ENCODE measurements around the gene TNFSF11.
"Not testable (repeated sequence)": the region's sequence is repeated elsewhere in the genome, so short reads cannot be mapped to it uniquely, and the experiment has no call there.

TNFSF11 gene

GRCh38 chr13:42574011-42574410 is at the start of gene TNFSF11:
TNFSF11 (plus strand) TSS chr13:42574152; CDS start chr13:42574304, 152 bp downstream.
- DNase-seq (ENCODE audit: low read depth in 2 of 2): no peak

GRCh38 chr13:42524487-42525034 is 49.4 kb upstream of the TNFSF11 start:
- no peak for DNase-seq (ENCODE audit: low read depth in 2 of 2)

- DNase-seq (ENCODE audit: low read depth in 2 of 2): no peak
Observed at GRCh38 chr13:42525035-42525504, 48.9 kb upstream of the TNFSF11 start.

GRCh38 chr13:42526276-42526675 is 47.7 kb upstream of the TNFSF11 start:
- no peak for DNase-seq (ENCODE audit: low read depth in 2 of 2)

GRCh38 chr13:42526804-42527203 is 47.1 kb upstream of the TNFSF11 start:
- no peak for DNase-seq (ENCODE audit: low read depth in 2 of 2)

- no peak for DNase-seq (ENCODE audit: low read depth in 2 of 2)
Observed at GRCh38 chr13:42532561-42533335, 41.2 kb upstream of the TNFSF11 start.

GRCh38 chr13:42533336-42533591 is 40.7 kb upstream of the TNFSF11 start:
- DNase-seq (ENCODE audit: low read depth in 2 of 2): no peak

GRCh38 chr13:42534785-42535184 is 39.2 kb upstream of the TNFSF11 start:
- no peak for DNase-seq (ENCODE audit: low read depth in 2 of 2)

- DNase-seq (ENCODE audit: low read depth in 2 of 2): no peak
Observed at GRCh38 chr13:42538996-42539395, 35.0 kb upstream of the TNFSF11 start.

- no peak for DNase-seq (ENCODE audit: low read depth in 2 of 2)
Observed at GRCh38 chr13:42539670-42540069, 34.3 kb upstream of the TNFSF11 start.

- DNase-seq (ENCODE audit: low read depth in 2 of 2): no peak
Observed at GRCh38 chr13:42543215-42543797, 30.6 kb upstream of the TNFSF11 start.

- no peak for DNase-seq (ENCODE audit: low read depth in 2 of 2)
Observed at GRCh38 chr13:42544246-42544926, 29.6 kb upstream of the TNFSF11 start.

- DNase-seq (ENCODE audit: low read depth in 2 of 2): no peak
Observed at GRCh38 chr13:42545842-42546241, 28.1 kb upstream of the TNFSF11 start.

- no peak for DNase-seq (ENCODE audit: low read depth in 2 of 2)
Observed at GRCh38 chr13:42547612-42548011, 26.3 kb upstream of the TNFSF11 start.

GRCh38 chr13:42548731-42549551 is 25.0 kb upstream of the TNFSF11 start:
- DNase-seq (ENCODE audit: low read depth in 2 of 2): no peak

GRCh38 chr13:42549552-42549936 is 24.4 kb upstream of the TNFSF11 start:
- no peak for DNase-seq (ENCODE audit: low read depth in 2 of 2)

- DNase-seq (ENCODE audit: low read depth in 2 of 2): no peak
Observed at GRCh38 chr13:42551611-42552010, 22.3 kb upstream of the TNFSF11 start.

GRCh38 chr13:42553098-42554046 is 20.6 kb upstream of the TNFSF11 start:
- DNase-seq (ENCODE audit: low read depth in 2 of 2): no peak

- DNase-seq (ENCODE audit: low read depth in 2 of 2): no peak
Observed at GRCh38 chr13:42559057-42559456, 14.9 kb upstream of the TNFSF11 start.

- DNase-seq (ENCODE audit: low read depth in 2 of 2): not testable (repeated sequence)
Observed at GRCh38 chr13:42559573-42560218, 14.3 kb upstream of the TNFSF11 start.

Measured in stimulated activated CD8-positive, alpha-beta memory T cell treated with anti-CD3 and anti-CD28 coated beads, Interleukin-2, amount 100 ng/mL, for 1 hour (primary cell).